Tibial nerve (tissue), 4 donors: ENCODE results near the gene KLHDC7A. TPM values are rescaled to one million over a fixed set of nuclear protein-coding genes. Genes with fewer than 3 reads are reported as not detected.

Experiments used
- DNase-seq, 2 donors: peaks; one replicate each; pipeline ENCODE4 v3.0.0-alpha.2; 2019; ENCODE audit warnings: low spot score in 2 of 2
- H3K27ac ChIP-seq, 4 donors: fragments of 200-600 bp; sonication (generic) in 3 of 4; one replicate each; pipeline ENCODE4 v1.5.1; 2017 to 2019; ENCODE audit warnings: mild to moderate bottlenecking in 1 of 4
- H3K27me3 ChIP-seq, 2 donors: fragments of 200-600 bp; sonication (generic) in 1 of 2; one replicate each; pipeline versions ENCODE4 v1.5.1 to v1.6.0; 2017 to 2019
- H3K36me3 ChIP-seq, 3 donors: fragments of 200-600 bp; sonication (generic); one replicate each; pipeline ENCODE4 v1.5.1; 2018 to 2019
- H3K4me1 ChIP-seq, 4 donors: fragments of 200-600 bp; sonication (generic) in 3 of 4; one replicate each; pipeline ENCODE4 v1.5.1; 2017 to 2019
- H3K4me3 ChIP-seq, 4 donors: fragments of 200-600 bp; sonication (generic) in 3 of 4; one replicate each; pipeline ENCODE4 v1.5.1; 2017 to 2019; ENCODE audit warnings: mild to moderate bottlenecking in 1 of 4, moderate library complexity in 1 of 4
- H3K9me3 ChIP-seq, 4 donors: fragments of 200-600 bp; sonication (generic) in 3 of 4; one replicate each; pipeline ENCODE4 v1.5.1; 2017 to 2019
- EP300 ChIP-seq, 2 donors: sonication (generic); formaldehyde crosslinking; IDR thresholded peaks; one replicate each; pipeline ENCODE4 v1.6.1; 2017; ENCODE audit warnings: antibody characterized with exemption in 2 of 2, mild to moderate bottlenecking in 1 of 2
- POLR2A ChIP-seq, 2 donors: fragments of 450-650 bp; IDR thresholded peaks; one replicate each; pipeline ENCODE4 v1.6.1; 2017; ENCODE audit warnings: antibody characterized with exemption in 2 of 2, mild to moderate bottlenecking in 2 of 2, moderate library complexity in 2 of 2
- WGBS, 2 donors: methylation state at CpG; one replicate each; pipeline ENCODE4 v1.1.5; 2018; 5-methylcytosine and 5-hydroxymethylcytosine counted together
- total RNA-seq, 4 donors: library from RNA; depleted of rRNA; stranded (reverse); fragments of >200 nt; gene quantifications; one replicate each; pipeline ENCODE4 v1.1.0, GENCODE V29; 2016
- TF ChIP-seq, protein P1 (sequence below), 5 experiments: fragments of 200-600 bp in 3 of 5; fragments of 450-650 bp in 2 of 5; sonication (generic) in 3 of 5; IDR thresholded peaks; one replicate each; pipeline ENCODE4 v1.5.1; 2016 to 2019; ENCODE audit warnings: antibody characterized with exemption in 5 of 5, mild to moderate bottlenecking in 3 of 5, moderate library complexity in 2 of 5

The KLHDC7A gene
- total RNA-seq, 4 donors from 2014 or later = 0.20 to 0.21 TPM; not detected in 2

- no peak for DNase-seq
- TF ChIP-seq, protein P1, sequence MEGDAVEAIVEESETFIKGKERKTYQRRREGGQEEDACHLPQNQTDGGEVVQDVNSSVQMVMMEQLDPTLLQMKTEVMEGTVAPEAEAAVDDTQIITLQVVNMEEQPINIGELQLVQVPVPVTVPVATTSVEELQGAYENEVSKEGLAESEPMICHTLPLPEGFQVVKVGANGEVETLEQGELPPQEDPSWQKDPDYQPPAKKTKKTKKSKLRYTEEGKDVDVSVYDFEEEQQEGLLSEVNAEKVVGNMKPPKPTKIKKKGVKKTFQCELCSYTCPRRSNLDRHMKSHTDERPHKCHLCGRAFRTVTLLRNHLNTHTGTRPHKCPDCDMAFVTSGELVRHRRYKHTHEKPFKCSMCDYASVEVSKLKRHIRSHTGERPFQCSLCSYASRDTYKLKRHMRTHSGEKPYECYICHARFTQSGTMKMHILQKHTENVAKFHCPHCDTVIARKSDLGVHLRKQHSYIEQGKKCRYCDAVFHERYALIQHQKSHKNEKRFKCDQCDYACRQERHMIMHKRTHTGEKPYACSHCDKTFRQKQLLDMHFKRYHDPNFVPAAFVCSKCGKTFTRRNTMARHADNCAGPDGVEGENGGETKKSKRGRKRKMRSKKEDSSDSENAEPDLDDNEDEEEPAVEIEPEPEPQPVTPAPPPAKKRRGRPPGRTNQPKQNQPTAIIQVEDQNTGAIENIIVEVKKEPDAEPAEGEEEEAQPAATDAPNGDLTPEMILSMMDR (IDR thresholded peaks at IDR 0.05) = no peak
- WGBS, 2 donors = 67 to 68% methylated on average over 6 to 8 of the region's 8 CpGs
- Histone ChIP-seq H3K4me1 (no peaks in the 10 kb centered on the region), H3K36me3 (no peaks in the 10 kb centered on the region), H3K9me3 (no peaks in the 10 kb centered on the region), H3K27me3 (peaks cover 0 to 6% of the 10 kb centered on the region in 2 donors), H3K27ac (no peak overlapping the region), H3K4me3 (no peak overlapping the region)
Measured at GRCh38 chr1:18464665-18465050, 16.1 kb upstream of the KLHDC7A start.

GRCh38 chr1:18466676-18467075, 14.1 kb upstream of the KLHDC7A start:
- Histone ChIP-seq H3K36me3 (no peaks in the 10 kb centered on the region), H3K27me3 (no peaks in the 10 kb centered on the region), H3K4me3 (no peak overlapping the region), H3K27ac (no peak overlapping the region), H3K9me3 (no peaks in the 10 kb centered on the region), H3K4me1 (no peaks in the 10 kb centered on the region)
- WGBS, 2 donors = 60 to 64% methylated on average over 7 of the region's 7 CpGs
- TF ChIP-seq EP300 (IDR thresholded peaks at IDR 0.05) (no peak), POLR2A (IDR thresholded peaks at IDR 0.05) (no peak)
- TF ChIP-seq, protein P1 (IDR thresholded peaks at IDR 0.05) = no peak
- no peak for DNase-seq

DNA sequence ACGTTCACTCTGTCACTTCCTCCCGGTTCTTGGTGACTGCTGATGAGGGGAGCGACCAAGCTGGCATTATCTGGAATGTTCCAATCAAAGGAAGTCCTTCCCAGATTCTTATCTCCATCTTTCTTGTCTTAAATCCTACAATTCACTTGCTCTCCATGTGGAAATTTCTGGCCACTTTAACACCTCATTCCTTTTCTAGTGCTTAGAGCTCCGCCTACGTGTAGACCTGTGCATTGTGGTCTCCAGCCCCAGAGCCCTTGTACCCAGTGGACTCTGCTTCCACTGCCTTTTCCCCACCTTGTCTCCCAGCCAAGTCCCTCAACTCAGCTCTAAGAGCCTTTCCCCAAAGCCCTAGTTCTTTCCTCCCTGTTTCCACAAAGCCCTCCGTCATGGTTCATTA, 12.2 kb upstream of the KLHDC7A start:
- TF ChIP-seq POLR2A (IDR thresholded peaks at IDR 0.05) (no peak), EP300 (IDR thresholded peaks at IDR 0.05) (no peak)
- TF ChIP-seq, protein P1 (IDR thresholded peaks at IDR 0.05) = no peak
- no peaks in the 10 kb centered on the region for H3K4me1 ChIP-seq
- no peak for DNase-seq
- H3K4me3 ChIP-seq = no peak overlapping the region
- H3K27ac ChIP-seq = no peak overlapping the region
- no peaks in the 10 kb centered on the region for H3K9me3 ChIP-seq
- WGBS, 2 donors = 75 to 77% methylated on average over 6 of the region's 6 CpGs
- no peaks in the 10 kb centered on the region for H3K36me3 ChIP-seq
- H3K27me3 ChIP-seq = no peaks in the 10 kb centered on the region

- Histone ChIP-seq H3K27me3 (no peaks in the 10 kb centered on the region), H3K27ac (no peak overlapping the region), H3K9me3 (no peaks in the 10 kb centered on the region), H3K4me1 (no peaks in the 10 kb centered on the region), H3K4me3 (no peak overlapping the region), H3K36me3 (no peaks in the 10 kb centered on the region)
- DNase-seq = no peak
- 65 to 75% methylated on average over 2 to 8 of the region's 8 CpGs for WGBS, 2 donors
- TF ChIP-seq, protein P1 (IDR thresholded peaks at IDR 0.05) = no peak
- TF ChIP-seq POLR2A (IDR thresholded peaks at IDR 0.05) (no peak), EP300 (IDR thresholded peaks at IDR 0.05) (no peak)
Measured at GRCh38 chr1:18469514-18469913, 11.2 kb upstream of the KLHDC7A start.

DNA sequence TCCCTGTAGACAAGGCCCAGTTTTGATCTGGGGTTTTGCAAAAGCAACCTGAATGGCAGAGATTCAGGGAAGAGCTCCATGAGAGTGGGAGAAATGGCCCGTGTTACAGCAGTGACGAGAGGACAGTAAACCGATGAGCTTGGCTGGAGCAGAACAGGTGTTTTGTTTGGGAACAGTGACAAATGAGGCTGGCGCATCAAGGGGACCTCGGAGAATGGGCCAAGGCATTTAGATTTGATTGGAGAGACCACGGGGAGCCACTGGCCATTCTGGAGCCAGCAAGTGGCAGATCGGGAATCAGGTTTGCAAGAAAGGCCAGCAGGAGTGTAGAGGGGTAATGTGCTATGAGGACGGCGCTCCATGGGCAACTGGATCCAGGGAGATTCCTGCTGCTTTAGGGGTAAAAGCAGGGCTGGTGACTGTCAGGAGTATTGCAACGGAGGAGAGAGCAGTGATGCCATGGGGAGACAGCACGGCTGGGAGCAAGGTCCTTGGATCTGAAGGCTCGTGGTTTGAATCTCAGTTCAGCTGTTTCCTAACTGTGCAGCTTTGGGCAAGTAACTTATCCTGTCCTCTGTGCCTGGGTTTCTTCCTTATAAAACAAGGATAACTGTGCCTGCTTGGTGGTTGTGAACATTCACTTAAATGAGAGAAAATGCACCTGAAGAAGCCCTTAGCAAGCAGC, 9.9 kb upstream of the KLHDC7A start:
- WGBS, 2 donors = 56 to 59% methylated on average over 11 to 12 of the region's 12 CpGs
- no peak for DNase-seq
- no peak overlapping the region for H3K4me3 ChIP-seq
- no peaks in the 10 kb centered on the region for H3K36me3 ChIP-seq
- no peaks in the 10 kb centered on the region for H3K9me3 ChIP-seq
- no peak overlapping the region for H3K27ac ChIP-seq
- TF ChIP-seq POLR2A (IDR thresholded peaks at IDR 0.05) = no peak
- H3K27me3 ChIP-seq = no peaks in the 10 kb centered on the region
- H3K4me1 ChIP-seq = no peaks in the 10 kb centered on the region
